ENCODE data around the gene RGS11. TPM values are rescaled to one million over a fixed set of nuclear protein-coding genes. Genes with fewer than 3 reads are reported as not detected.
"Not testable (repeated sequence)": the region's sequence is repeated elsewhere in the genome, so short reads cannot be mapped to it uniquely, and the experiment has no call there.

Gene RGS11
- total RNA-seq, 1 experiment from 2014 or later: 0.74 TPM

- in situ Hi-C loops (cut with HindIII; ENCODE audit: low pct_unique_long_range_greater_than_20kb, low sequenced_read_pairs); DNase-seq (ENCODE audit: low read depth, low spot score): not testable (repeated sequence)
These were observed 17.7 kb downstream of the RGS11 start for GRCh38 chr16:258091-258490.

- in situ Hi-C loops (cut with HindIII; ENCODE audit: low pct_unique_long_range_greater_than_20kb, low sequenced_read_pairs): no loop called here
- DNase-seq (ENCODE audit: low read depth, low spot score): no peak
These were observed 20.6 kb downstream of the RGS11 start for GRCh38 chr16:255183-255582.

GRCh38 chr16:254461-254860 is 21.3 kb downstream of the RGS11 start:
- DNase-seq (ENCODE audit: low read depth, low spot score): no peak
- in situ Hi-C loops (cut with HindIII; ENCODE audit: low pct_unique_long_range_greater_than_20kb, low sequenced_read_pairs): no loop called here

- no peak for DNase-seq (ENCODE audit: low read depth, low spot score)
- in situ Hi-C loops (cut with HindIII; ENCODE audit: low pct_unique_long_range_greater_than_20kb, low sequenced_read_pairs): no loop called here
These were observed 21.9 kb downstream of the RGS11 start for GRCh38 chr16:253833-254232.

- in situ Hi-C loops (cut with HindIII; ENCODE audit: low pct_unique_long_range_greater_than_20kb, low sequenced_read_pairs): no loop called here
These were observed 23.1 kb downstream of the RGS11 start for GRCh38 chr16:252366-253337.

GRCh38 chr16:249431-249830 is 26.3 kb downstream of the RGS11 start:
- in situ Hi-C loops (cut with HindIII; ENCODE audit: low pct_unique_long_range_greater_than_20kb, low sequenced_read_pairs): no loop called here
- DNase-seq (ENCODE audit: low read depth, low spot score): no peak

More at GRCh38 chr16:252366-253337, 23.1 kb downstream of the RGS11 start:
- DNase-seq (ENCODE audit: low read depth, low spot score): no peak

GRCh38 chr16:247027-247426 is 28.7 kb downstream of the RGS11 start:
- in situ Hi-C loops (cut with HindIII; ENCODE audit: low pct_unique_long_range_greater_than_20kb, low sequenced_read_pairs): no loop called here
- no peak for DNase-seq (ENCODE audit: low read depth, low spot score)

- in situ Hi-C loops (cut with HindIII; ENCODE audit: low pct_unique_long_range_greater_than_20kb, low sequenced_read_pairs): no loop called here
- DNase-seq (ENCODE audit: low read depth, low spot score): no peak
These were observed 30.6 kb downstream of the RGS11 start for GRCh38 chr16:245105-245504.

GRCh38 chr16:243348-243747 is 32.4 kb downstream of the RGS11 start:
- in situ Hi-C loops (cut with HindIII; ENCODE audit: low pct_unique_long_range_greater_than_20kb, low sequenced_read_pairs): no loop called here
- DNase-seq (ENCODE audit: low read depth, low spot score): no peak

- in situ Hi-C loops (cut with HindIII; ENCODE audit: low pct_unique_long_range_greater_than_20kb, low sequenced_read_pairs): no loop called here
- no peak for DNase-seq (ENCODE audit: low read depth, low spot score)
These were observed 33.5 kb downstream of the RGS11 start for GRCh38 chr16:242281-242680.

- in situ Hi-C loops (cut with HindIII; ENCODE audit: low pct_unique_long_range_greater_than_20kb, low sequenced_read_pairs): no loop called here
These were observed 35.2 kb downstream of the RGS11 start for GRCh38 chr16:240559-240958.

GRCh38 chr16:239948-240277 is 35.8 kb downstream of the RGS11 start:
- in situ Hi-C loops (cut with HindIII; ENCODE audit: low pct_unique_long_range_greater_than_20kb, low sequenced_read_pairs): no loop called here
- DNase-seq (ENCODE audit: low read depth, low spot score): no peak

More at GRCh38 chr16:240559-240958, 35.2 kb downstream of the RGS11 start:
- DNase-seq (ENCODE audit: low read depth, low spot score): no peak

GRCh38 chr16:234468-235305 is 41.1 kb downstream of the RGS11 start, which contains the start of gene FAM234A:
Gene FAM234A (plus strand): TSS chr16:234821. CDS start chr16:254414, 19,593 bp downstream.
- peak; percentile 89 for DNase-seq (ENCODE audit: low read depth, low spot score)
- in situ Hi-C loops (cut with HindIII; ENCODE audit: low pct_unique_long_range_greater_than_20kb, low sequenced_read_pairs): no loop called here

- in situ Hi-C loops (cut with HindIII; ENCODE audit: low pct_unique_long_range_greater_than_20kb, low sequenced_read_pairs): no loop called here
- DNase-seq (ENCODE audit: low read depth, low spot score): no peak
These were observed 44.8 kb downstream of the RGS11 start for GRCh38 chr16:230949-231348.

GRCh38 chr16:230351-230750 is 45.4 kb downstream of the RGS11 start:
- DNase-seq (ENCODE audit: low read depth, low spot score); in situ Hi-C loops (cut with HindIII; ENCODE audit: low pct_unique_long_range_greater_than_20kb, low sequenced_read_pairs): not testable (repeated sequence)

- DNase-seq (ENCODE audit: low read depth, low spot score): no peak
- in situ Hi-C loops (cut with HindIII; ENCODE audit: low pct_unique_long_range_greater_than_20kb, low sequenced_read_pairs): no loop called here
These were observed 45.9 kb downstream of the RGS11 start for GRCh38 chr16:229731-230281.

- in situ Hi-C loops (cut with HindIII; ENCODE audit: low pct_unique_long_range_greater_than_20kb, low sequenced_read_pairs): no loop called here
- peak; percentile 88 for DNase-seq (ENCODE audit: low read depth, low spot score)
These were observed 46.7 kb downstream of the RGS11 start, which contains the start of gene LUC7L for GRCh38 chr16:228852-229730. Gene LUC7L (minus strand): TSS chr16:229449. CDS start chr16:229339, 110 bp downstream.
